ENCODE measurements around the gene SLC45A2.
"Not testable (repeated sequence)": the region's sequence is repeated elsewhere in the genome, so short reads cannot be mapped to it uniquely, and the experiment has no call there.

Gene SLC45A2

DNA sequence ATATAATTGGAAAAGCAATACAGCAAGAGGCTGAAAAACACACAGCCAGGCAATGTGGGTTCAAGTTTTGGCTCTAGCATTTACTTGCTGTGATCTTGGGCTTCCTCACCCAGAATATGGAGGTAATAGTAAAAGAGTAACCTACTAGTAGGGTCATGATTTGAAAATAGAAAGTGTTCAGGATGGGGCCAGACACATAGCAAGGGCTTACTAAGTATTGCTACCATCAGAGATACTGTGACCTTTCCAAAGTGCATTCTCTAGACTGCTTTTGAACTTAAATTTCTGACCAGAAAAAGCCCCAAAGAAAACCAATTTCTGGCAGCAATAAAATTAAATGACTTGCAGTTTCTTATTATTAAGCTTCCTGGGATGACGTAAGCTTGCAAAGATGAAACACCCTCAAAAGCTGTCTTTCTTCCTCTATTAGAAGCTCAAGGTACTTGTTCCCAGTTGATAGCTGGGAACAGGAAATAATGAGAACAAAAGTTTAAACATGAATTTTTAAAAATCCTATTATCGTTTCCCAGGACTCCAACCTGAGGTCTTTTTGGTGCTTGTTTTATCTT is 20.3 kb downstream of the SLC45A2 start:
- DNase-seq, result no peak

GRCh38 chr5:33958176-33958575 is 26.3 kb downstream of the SLC45A2 start:
- no peak for DNase-seq

DNA sequence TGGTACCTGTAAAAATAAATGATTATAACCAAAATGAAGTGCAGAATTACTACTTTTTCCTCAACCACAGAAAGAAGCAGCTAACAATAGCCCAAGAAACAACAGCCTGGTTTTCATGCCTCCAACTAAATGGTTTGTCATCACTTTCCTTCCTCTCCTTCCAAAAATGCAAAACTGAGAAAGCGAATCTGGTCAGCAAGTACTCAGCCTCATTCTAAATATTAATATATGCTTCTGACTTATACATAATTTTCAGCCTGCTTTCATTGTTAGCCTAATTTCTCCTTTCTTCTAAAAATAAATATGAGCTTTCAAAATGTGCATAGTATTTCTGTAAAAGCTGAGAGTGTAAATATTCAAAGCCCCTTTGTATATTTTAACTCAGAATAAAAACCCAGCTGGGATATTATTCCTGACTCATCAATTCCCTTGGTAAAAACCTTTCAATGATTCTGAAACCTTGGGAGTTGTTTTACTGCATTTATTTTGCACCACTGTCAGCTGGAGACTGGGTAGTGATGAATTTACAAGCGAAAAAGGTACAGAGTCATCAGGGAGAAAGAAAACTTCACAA is 26.8 kb downstream of the SLC45A2 start:
- no peak for DNase-seq

DNA sequence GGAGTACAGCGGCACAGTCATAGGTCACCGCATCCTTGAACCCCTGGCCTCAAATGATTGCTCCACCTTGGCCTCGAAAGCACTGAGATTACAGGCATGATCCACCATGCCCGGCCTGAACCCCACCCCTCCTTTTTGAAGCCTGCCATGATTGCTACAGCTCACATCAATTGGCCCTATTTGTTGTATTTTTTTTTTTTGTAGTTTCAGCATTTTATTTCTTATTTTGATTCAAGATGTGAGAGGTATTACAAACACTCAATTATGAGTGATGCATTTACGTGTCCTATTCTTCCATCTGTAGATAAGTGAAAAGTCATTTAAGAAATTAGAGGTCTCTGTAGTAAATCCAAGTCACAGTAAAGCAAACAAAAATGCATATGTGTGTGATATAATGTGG is 32.3 kb downstream of the SLC45A2 start:
- DNase-seq, result not testable (repeated sequence)

DNA sequence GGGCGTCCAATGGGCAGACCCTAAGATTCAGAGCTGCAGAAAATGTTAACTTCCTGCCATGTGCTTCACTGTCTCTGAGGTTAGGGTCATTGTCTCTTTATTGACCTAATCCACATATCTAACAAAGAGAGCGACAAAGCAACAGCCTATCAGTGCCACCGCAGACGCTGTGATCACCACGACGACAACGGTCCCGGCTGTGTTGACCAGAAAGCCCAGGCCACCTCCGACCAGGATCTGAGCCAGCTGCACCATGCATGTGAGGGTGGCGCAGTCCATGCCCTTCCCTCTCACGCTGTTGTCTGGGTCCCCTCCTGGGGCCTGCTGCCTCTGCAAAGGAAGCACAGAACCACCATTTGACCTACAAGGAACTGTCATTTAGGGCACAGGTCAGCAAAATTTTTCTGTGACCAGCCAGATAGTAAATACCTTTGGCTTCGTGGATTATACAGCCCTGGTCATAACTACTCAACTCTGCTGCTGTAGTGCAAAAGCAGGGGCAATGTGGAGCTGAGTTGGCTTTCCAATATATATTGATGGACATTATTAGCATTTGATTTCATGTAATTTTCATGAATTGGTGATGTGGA is 39.9 kb downstream of the SLC45A2 start:
- no peak for DNase-seq

DNA sequence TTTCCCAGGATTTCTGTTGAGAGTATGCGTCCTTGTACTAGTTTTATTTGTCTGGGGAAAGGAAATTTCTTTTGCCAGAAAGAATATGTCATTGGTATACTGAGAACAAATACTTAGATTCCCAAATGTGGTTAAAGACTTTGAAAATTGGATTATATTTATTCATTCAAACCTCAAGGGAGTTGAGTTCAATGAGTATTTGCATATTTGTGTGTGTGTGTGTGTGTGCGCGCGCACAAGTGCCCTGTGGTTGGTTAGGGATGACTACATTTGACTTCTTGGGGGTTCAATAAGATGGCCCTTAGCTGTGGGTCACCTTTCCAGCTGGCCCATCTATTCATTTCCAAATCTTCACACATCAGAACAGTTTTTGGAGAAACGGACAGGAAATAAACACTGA is 43.4 kb downstream of the SLC45A2 start:
- no peak for DNase-seq

GRCh38 chr5:33939556-33940262 is 44.8 kb downstream of the SLC45A2 start:
- DNase-seq, result no peak

DNA sequence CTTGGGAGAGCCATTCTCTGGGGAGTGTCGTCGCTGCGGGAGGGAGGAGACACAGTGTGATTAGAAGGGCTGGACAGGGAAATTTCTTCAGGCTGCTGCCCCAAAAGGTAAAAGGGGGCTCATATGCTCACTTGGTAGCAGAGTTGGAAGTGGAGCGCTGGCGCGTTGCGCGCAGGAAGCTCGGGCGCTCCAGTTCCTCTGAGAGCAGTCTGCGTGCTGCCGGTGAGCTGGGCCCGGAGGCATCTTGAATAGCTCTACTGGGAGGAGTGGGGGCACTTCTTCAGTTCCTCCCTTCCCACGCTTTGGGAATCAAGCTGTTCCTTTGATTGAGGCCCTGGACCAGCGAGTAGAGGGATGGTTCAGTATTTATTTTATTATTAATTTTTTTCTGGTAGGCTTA is 45.6 kb downstream of the SLC45A2 start:
- DNase-seq, result no peak

- no peak for DNase-seq
Measured at GRCh38 chr5:33938507-33938796, 46.0 kb downstream of the SLC45A2 start.

- no peak for DNase-seq
Measured at GRCh38 chr5:33937707-33938506, 46.6 kb downstream of the SLC45A2 start.

- DNase-seq, result no peak
Measured at GRCh38 chr5:33937017-33937706, 47.3 kb downstream of the SLC45A2 start.

DNA sequence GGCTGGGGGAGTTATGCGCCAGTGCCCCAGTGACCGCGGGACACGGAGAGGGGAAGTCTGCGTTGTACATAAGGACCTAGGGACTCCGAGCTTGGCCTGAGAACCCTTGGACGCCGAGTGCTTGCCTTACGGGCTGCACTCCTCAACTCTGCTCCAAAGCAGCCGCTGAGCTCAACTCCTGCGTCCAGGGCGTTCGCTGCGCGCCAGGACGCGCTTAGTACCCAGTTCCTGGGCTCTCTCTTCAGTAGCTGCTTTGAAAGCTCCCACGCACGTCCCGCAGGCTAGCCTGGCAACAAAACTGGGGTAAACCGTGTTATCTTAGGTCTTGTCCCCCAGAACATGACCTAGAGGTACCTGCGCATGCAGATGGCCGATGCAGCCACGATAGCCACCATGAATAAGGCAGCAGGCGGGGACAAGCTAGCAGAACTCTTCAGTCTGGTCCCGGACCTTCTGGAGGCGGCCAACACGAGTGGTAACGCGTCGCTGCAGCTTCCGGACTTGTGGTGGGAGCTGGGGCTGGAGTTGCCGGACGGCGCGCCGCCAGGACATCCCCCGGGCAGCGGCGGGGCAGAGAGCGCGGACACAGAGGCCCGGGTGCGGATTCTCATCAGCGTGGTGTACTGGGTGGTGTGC is 48.0 kb downstream of the SLC45A2 start, which contains the start of gene RXFP3:
RXFP3 (plus strand) TSS at position 6 of the 636 bp plus-strand sequence; CDS start at position 361, 355 bp downstream.
- DNase-seq, result no peak

GRCh38 chr5:33936004-33936380 is 48.5 kb downstream of the SLC45A2 start:
- peak; percentile 37 for DNase-seq

DNA sequence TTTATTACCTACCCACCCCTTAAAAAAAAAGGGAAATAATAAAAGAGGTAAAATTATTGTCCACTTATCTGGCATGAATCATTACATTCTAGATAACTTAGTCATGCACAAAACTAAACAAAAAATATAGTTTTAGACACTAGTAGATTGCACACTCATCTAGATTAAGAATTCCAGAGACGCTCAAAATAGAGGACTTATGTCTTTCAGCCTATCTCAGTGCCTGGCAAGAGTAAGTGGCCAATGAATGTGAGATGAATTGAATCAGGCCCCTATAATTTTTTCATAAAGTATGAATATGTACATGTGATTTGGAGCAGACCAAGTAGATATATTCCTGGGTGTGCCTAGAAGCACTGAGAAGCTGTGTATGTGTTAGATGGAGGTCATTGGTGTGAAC is 50.3 kb downstream of the SLC45A2 start:
- no peak for DNase-seq

DNA sequence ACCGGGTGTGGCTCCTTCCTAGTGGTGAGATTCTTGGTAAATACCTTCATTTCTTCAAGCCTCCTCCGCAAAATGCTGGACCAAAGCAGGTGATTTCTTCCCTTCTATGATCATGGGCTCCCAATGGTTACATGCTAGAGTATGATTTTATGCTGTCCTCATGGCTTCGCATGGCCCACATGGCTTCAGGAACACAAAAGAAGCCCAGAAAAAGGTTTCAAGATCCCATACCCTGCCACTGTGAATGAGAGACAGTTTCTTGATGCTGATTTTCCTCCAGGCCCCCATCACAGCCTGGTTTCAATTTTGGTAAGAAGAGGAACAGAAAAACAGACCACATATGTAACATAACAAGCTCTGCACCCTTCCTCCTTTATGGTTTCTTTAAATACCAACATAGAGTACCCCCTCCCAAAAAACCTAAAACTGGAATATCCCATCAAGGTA is 50.7 kb downstream of the SLC45A2 start:
- no peak for DNase-seq

DNA sequence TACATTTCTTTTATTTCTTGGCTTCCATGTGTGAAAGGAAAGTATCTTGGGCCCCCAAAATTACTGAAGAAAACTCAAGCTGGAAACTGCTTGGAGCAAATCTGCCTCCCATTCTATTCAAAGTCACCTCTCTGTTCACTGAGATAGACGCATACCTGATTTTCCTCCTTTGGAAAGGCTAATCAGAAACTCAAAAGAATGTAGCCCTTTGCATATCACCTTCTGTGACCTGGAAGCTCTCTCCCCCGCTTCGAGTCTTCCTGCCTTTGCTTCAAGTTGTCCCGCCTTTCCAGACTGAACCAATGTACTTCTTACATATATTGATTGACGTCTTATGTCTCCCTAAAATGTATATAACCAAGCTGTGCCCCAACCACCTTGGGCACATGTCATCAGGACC is 53.4 kb downstream of the SLC45A2 start:
- no peak for DNase-seq

- DNase-seq, result no peak
Measured at GRCh38 chr5:33929925-33930690, 54.4 kb downstream of the SLC45A2 start.

DNA sequence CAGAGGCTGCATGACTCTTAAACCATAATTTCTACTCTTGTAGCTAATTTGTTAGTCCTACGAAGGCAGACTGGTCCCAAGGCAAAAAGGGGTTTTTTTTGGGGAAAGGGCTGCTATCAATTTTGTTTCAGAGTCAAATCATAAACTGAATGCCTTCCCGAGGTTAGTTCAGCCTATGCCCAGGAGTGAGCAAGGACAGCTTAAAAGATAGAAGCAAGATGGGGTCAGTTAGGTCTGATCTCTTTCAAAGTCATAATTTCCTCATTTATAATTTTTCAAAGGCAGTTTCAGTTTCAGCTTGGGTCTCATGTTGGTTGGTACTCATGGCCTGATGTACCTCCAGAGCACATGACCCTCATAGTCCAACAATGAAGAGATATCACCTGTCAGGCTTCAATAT is 56.2 kb downstream of the SLC45A2 start:
- DNase-seq, result no peak

- DNase-seq, result no peak
Measured at GRCh38 chr5:33927685-33928084, 56.8 kb downstream of the SLC45A2 start.

GRCh38 chr5:33925278-33925677 is 59.2 kb downstream of the SLC45A2 start:
- no peak for DNase-seq

DNA sequence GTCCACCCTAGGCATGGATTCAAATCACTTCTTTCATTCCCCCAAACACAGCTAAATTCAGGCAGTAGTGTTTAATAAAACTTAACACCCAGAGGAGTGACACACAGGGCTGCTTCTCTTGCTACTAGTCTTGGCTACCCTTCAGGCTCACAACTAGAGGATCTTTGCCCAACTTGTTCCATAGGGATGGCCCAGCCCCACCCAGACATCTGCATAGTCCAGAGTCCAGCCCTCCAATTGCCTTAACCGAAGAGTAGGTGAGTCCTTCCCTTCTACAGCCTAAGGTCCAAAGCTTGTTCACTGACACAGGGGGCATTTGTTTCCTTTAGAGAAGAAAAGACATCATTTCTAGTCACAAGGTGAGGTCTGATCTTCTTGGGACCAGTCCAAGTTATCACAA is 63.5 kb downstream of the SLC45A2 start:
- DNase-seq, result no peak
